ENCODE data around the gene ZSWIM7.
"Not testable (repeated sequence)": the region's sequence is repeated elsewhere in the genome, so short reads cannot be mapped to it uniquely, and the experiment has no call there.

Gene ZSWIM7

DNA sequence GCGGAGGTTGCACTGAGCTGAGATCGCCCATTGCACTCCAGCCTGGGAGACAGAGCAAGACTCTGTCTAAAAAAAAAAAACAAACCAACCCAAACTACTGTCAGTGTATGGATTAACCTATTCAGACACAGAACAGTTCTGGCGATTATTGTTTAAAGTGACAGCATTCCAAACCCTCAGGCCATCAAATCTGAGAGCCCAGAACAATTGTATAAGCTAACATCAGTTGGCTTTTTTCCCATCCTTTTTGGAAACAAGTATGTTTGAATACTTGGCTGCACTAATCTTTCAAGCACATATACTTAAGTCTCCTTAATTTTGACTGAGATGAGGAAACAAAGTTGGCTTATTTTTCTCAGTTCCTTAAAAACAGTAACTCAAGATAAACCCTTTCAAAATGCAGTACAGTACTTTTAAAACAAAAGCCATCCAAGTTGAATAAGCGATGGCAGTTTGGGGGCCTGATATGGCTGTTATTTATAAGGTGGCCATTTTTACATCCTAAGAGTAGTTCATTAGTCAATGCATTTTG is 1.4 kb downstream of the ZSWIM7 start:
- no peak overlapping the region for H3K27ac ChIP-seq
- no peak for TF ChIP-seq ZFX (IDR thresholded peaks at IDR 0.05)
- TF ChIP-seq, protein P1, sequence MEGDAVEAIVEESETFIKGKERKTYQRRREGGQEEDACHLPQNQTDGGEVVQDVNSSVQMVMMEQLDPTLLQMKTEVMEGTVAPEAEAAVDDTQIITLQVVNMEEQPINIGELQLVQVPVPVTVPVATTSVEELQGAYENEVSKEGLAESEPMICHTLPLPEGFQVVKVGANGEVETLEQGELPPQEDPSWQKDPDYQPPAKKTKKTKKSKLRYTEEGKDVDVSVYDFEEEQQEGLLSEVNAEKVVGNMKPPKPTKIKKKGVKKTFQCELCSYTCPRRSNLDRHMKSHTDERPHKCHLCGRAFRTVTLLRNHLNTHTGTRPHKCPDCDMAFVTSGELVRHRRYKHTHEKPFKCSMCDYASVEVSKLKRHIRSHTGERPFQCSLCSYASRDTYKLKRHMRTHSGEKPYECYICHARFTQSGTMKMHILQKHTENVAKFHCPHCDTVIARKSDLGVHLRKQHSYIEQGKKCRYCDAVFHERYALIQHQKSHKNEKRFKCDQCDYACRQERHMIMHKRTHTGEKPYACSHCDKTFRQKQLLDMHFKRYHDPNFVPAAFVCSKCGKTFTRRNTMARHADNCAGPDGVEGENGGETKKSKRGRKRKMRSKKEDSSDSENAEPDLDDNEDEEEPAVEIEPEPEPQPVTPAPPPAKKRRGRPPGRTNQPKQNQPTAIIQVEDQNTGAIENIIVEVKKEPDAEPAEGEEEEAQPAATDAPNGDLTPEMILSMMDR (conservative IDR thresholded peaks at IDR 0.05): no peak

DNA sequence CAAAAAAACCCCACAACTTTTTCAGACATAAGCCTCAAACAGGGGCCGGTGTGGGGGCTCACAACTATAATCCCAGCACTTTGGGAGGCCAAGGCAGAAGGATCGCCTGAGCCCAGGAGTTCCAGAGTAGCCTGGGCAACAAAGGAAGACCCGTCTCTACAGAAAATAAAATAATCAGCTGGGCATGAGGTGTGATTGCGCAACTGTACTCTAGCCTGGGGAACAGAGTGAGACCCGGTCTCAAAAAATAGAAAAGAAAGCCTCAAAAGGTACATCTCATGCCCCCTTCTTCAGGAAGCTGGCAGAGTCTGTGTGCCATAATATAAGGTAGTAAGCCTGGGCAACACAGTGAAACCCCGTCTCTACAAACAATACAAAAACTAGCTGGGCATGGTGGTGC is 3.2 kb downstream of the ZSWIM7 start:
- no peak overlapping the region for H3K27ac ChIP-seq
- TF ChIP-seq ZFX (IDR thresholded peaks at IDR 0.05): no peak
- TF ChIP-seq, protein P1 (conservative IDR thresholded peaks at IDR 0.05): no peak

DNA sequence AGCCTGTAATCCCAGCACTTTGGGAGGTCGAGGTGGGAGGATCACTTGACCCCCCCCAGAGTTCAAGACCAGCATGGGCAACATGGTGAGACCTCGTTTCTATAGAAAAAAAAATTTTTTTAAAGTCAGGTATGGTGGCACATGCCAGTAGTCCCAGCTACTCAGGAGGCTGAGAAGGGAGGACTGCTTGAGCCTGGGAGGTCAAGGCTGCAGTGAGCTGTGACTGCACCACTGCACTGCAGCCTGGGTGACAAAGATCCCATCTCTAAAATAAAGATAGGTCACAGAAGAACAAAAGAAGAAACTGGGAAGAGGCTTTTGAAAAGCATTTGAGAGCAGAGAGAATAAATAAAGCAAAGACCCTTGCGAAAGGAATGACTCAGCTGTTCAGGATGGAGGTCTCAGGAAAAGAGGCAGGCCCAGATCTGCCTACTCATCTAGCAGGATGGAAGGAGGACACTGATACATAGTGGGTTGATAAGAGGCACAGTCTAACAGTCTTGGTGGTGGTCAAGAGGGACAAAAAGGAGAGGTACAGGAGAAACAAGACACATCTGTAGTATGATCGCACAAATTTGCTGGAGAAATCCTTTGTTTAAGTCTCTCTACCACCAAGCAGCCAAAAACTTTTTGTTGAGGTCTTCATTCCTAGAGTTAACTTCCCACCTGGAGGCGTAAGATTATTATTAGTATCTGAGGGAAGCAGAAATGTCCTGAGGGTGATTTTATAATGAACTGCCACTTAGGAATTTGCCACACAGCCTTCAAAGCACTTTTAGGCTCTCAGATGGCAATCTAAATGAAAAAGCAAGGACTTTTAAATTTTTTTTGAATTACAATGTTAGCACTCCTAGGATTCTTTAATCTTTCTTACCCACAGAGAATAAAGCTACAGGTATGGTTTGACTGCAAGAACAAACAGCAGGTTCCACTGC is 17.6 kb downstream of the ZSWIM7 start:
- H3K27ac ChIP-seq: no peak overlapping the region
- TF ChIP-seq, protein P1 (conservative IDR thresholded peaks at IDR 0.05): no peak

DNA sequence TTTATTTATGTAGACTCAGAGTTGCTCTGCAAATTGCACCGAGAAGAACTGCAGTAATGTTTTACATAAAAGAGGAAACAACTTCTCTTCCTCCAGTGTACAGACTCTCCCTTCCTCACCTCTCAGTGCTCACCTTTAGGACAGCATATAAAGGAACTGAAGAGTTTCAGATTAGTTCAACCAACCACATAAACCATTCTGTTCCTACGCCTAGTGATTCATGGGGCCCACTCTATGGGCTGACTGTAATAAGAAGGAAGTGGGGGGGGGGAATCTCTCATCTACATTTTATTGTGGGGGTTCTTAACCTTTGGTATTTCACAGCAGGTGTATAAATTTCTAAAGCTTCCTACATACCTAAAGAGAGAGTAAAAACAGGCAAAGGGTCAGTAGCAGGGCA is 18.3 kb downstream of the ZSWIM7 start:
- H3K27ac ChIP-seq: no peak overlapping the region
- no peak for TF ChIP-seq ZFX (IDR thresholded peaks at IDR 0.05)
- TF ChIP-seq, protein P1 (conservative IDR thresholded peaks at IDR 0.05): no peak

DNA sequence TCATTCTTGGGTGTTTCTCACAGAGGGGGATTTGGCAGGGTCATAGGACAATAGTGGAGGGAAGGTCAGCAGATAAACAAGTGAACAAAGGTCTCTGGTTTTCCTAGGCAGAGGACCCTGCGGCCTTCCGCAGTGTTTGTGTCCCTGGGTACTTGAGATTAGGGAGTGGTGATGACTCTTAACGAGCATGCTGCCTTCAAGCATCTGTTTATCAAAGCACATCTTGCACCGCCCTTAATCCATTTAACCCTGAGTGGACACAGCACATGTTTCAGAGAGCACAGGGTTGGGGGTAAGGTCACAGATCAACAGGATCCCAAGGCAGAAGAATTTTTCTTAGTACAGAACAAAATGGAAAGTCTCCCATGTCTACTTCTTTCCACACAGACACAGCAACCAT is 20.5 kb downstream of the ZSWIM7 start:
- H3K27ac ChIP-seq: not testable (repeated sequence)

DNA sequence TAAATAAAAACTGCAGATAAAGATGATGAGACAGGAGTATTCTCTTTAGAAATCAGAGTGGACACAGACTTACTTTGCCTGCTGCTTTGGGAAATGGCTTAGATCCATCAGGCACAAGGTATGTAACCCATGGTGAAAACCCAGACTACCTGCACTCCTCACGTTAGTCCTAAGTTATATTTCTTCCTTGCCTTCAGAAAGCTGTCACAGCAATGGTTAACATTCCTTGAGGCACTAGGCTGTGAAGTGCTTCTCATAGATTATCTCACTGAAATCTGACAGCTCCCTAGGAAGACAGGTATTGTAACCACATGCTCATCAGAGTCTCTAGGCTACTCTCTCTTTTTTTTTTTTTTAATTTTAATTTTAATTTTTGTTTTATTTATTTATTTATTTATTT is 20.9 kb downstream of the ZSWIM7 start:
- no peak overlapping the region for H3K27ac ChIP-seq
- no peak for TF ChIP-seq ZFX (IDR thresholded peaks at IDR 0.05)
- TF ChIP-seq, protein P1 (conservative IDR thresholded peaks at IDR 0.05): no peak

DNA sequence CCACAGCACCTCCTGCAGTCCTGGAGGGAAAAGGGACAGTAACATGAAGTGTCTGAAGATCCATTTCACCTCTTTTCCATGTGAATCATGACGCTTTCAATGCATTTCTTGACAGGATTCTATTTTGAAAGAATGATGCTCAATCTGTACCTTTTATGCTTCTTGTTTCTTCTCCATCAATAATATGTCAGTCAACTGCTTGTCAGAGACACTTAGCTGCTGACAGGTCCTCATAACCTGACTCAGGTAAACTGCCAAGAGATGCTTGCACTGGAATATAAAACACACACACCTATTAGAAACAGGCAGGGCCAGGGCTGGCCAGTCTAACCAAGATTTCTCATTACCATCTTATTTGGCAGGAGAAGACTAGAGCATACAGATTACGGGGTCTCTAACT is 21.6 kb downstream of the ZSWIM7 start:
- TF ChIP-seq, protein P1 (conservative IDR thresholded peaks at IDR 0.05): no peak
- no peak for TF ChIP-seq ZFX (IDR thresholded peaks at IDR 0.05)

More for the DNA sequence above, 21.6 kb downstream of the ZSWIM7 start:
- no peak overlapping the region for H3K27ac ChIP-seq

Measured in C4-2B (cell line).